Measurements from ENCODE around the gene UEVLD. TPM values are rescaled to one million over a fixed set of nuclear protein-coding genes. Genes with fewer than 3 reads are reported as not detected.

UEVLD gene
- total RNA-seq (2014; rRNA removed; shearing (Covaris generic)) = 9.4 and 11.0 TPM in 2 replicates

- H3K36me3 ChIP-seq (replicated peaks; ENCODE audit: control insufficient read depth, insufficient read depth, low read length) = no peaks in the 10 kb centered on the region
- no peaks in the 10 kb centered on the region for H3K27me3 ChIP-seq (ENCODE audit: control insufficient read depth, insufficient read depth, low read length)
- DNase-seq = peak; percentile 94
- H3K4me3 ChIP-seq (ENCODE audit: insufficient read depth, low read depth, low read length) = peak within 1 kb of the TSS; percentile 83
These were observed at the start of gene UEVLD for GRCh38 chr11:18588297-18589252. UEVLD (minus strand) TSS chr11:18588734; CDS start chr11:18588654, 80 bp downstream.

- DNase-seq = peak; percentile 94
- Histone ChIP-seq H3K4me3 (ENCODE audit: insufficient read depth, low read depth, low read length) (peak within 1 kb of the TSS; percentile 75), H3K36me3 (replicated peaks; ENCODE audit: control insufficient read depth, insufficient read depth, low read length) (no peaks in the 10 kb centered on the region), H3K27me3 (ENCODE audit: control insufficient read depth, insufficient read depth, low read length) (no peaks in the 10 kb centered on the region)
These were observed 45.9 kb upstream of the UEVLD start, which contains the start of gene SPTY2D1 for GRCh38 chr11:18634140-18635032. SPTY2D1 (minus strand) TSS chr11:18634342; CDS start chr11:18634257, 85 bp downstream.

GRCh38 chr11:18633256-18634139, 45.0 kb upstream of the UEVLD start:
- Histone ChIP-seq H3K36me3 (replicated peaks; ENCODE audit: control insufficient read depth, insufficient read depth, low read length) (no peaks in the 10 kb centered on the region), H3K27me3 (ENCODE audit: control insufficient read depth, insufficient read depth, low read length) (no peaks in the 10 kb centered on the region), H3K4me3 (ENCODE audit: insufficient read depth, low read depth, low read length) (peak overlapping the region; percentile 75)
- DNase-seq = no peak

GRCh38 chr11:18632841-18633240, 44.3 kb upstream of the UEVLD start:
- Histone ChIP-seq H3K4me3 (ENCODE audit: insufficient read depth, low read depth, low read length) (no peak overlapping the region; the same call in 1 of the 2 replicates), H3K36me3 (replicated peaks; ENCODE audit: control insufficient read depth, insufficient read depth, low read length) (no peaks in the 10 kb centered on the region), H3K27me3 (ENCODE audit: control insufficient read depth, insufficient read depth, low read length) (no peaks in the 10 kb centered on the region)
- no peak for DNase-seq

GRCh38 chr11:18624161-18624560, 35.6 kb upstream of the UEVLD start:
- no peaks in the 10 kb centered on the region for H3K27me3 ChIP-seq (ENCODE audit: control insufficient read depth, insufficient read depth, low read length)
- no peak overlapping the region for H3K4me3 ChIP-seq (ENCODE audit: insufficient read depth, low read depth, low read length)
- no peak for DNase-seq
- H3K36me3 ChIP-seq (replicated peaks; ENCODE audit: control insufficient read depth, insufficient read depth, low read length) = no peaks in the 10 kb centered on the region

GRCh38 chr11:18623707-18624106, 35.2 kb upstream of the UEVLD start:
- DNase-seq = no peak
- Histone ChIP-seq H3K36me3 (replicated peaks; ENCODE audit: control insufficient read depth, insufficient read depth, low read length) (no peaks in the 10 kb centered on the region), H3K27me3 (ENCODE audit: control insufficient read depth, insufficient read depth, low read length) (no peaks in the 10 kb centered on the region), H3K4me3 (ENCODE audit: insufficient read depth, low read depth, low read length) (no peak overlapping the region)

GRCh38 chr11:18618342-18619025, 29.9 kb upstream of the UEVLD start:
- DNase-seq = no peak
- Histone ChIP-seq H3K4me3 (ENCODE audit: insufficient read depth, low read depth, low read length) (no peak overlapping the region), H3K36me3 (replicated peaks; ENCODE audit: control insufficient read depth, insufficient read depth, low read length) (peaks cover 11% of the 10 kb centered on the region), H3K27me3 (ENCODE audit: control insufficient read depth, insufficient read depth, low read length) (no peaks in the 10 kb centered on the region)

GRCh38 chr11:18617688-18618341, 29.3 kb upstream of the UEVLD start:
- Histone ChIP-seq H3K27me3 (ENCODE audit: control insufficient read depth, insufficient read depth, low read length) (no peaks in the 10 kb centered on the region), H3K36me3 (replicated peaks; ENCODE audit: control insufficient read depth, insufficient read depth, low read length) (peaks cover 11% of the 10 kb centered on the region)

GRCh38 chr11:18615628-18616392, 27.3 kb upstream of the UEVLD start:
- Histone ChIP-seq H3K4me3 (ENCODE audit: insufficient read depth, low read depth, low read length) (no peak overlapping the region), H3K36me3 (replicated peaks; ENCODE audit: control insufficient read depth, insufficient read depth, low read length) (peaks cover 11% of the 10 kb centered on the region), H3K27me3 (ENCODE audit: control insufficient read depth, insufficient read depth, low read length) (no peaks in the 10 kb centered on the region)
- no peak for DNase-seq

More at GRCh38 chr11:18617688-18618341, 29.3 kb upstream of the UEVLD start:
- H3K4me3 ChIP-seq (ENCODE audit: insufficient read depth, low read depth, low read length) = no peak overlapping the region
- DNase-seq = no peak

- H3K27me3 ChIP-seq (ENCODE audit: control insufficient read depth, insufficient read depth, low read length) = no peaks in the 10 kb centered on the region
- no peak overlapping the region for H3K4me3 ChIP-seq (ENCODE audit: insufficient read depth, low read depth, low read length)
- H3K36me3 ChIP-seq (replicated peaks; ENCODE audit: control insufficient read depth, insufficient read depth, low read length) = peaks cover 11% of the 10 kb centered on the region
- DNase-seq = no peak
These were observed 26.1 kb upstream of the UEVLD start for GRCh38 chr11:18614667-18615066.

- DNase-seq = no peak
- Histone ChIP-seq H3K27me3 (ENCODE audit: control insufficient read depth, insufficient read depth, low read length) (no peaks in the 10 kb centered on the region), H3K36me3 (replicated peaks; ENCODE audit: control insufficient read depth, insufficient read depth, low read length) (peaks cover 14% of the 10 kb centered on the region), H3K4me3 (ENCODE audit: insufficient read depth, low read depth, low read length) (no peak overlapping the region)
These were observed 23.9 kb upstream of the UEVLD start for GRCh38 chr11:18612394-18612793.

GRCh38 chr11:18611196-18611595, 22.7 kb upstream of the UEVLD start:
- DNase-seq = no peak

More at GRCh38 chr11:18611196-18611595, 22.7 kb upstream of the UEVLD start:
- Histone ChIP-seq H3K27me3 (ENCODE audit: control insufficient read depth, insufficient read depth, low read length) (no peaks in the 10 kb centered on the region), H3K36me3 (replicated peaks; ENCODE audit: control insufficient read depth, insufficient read depth, low read length) (peaks cover 14% of the 10 kb centered on the region), H3K4me3 (ENCODE audit: insufficient read depth, low read depth, low read length) (no peak overlapping the region)

Measured in H7 (cell line).